Measurements from ENCODE around the gene KCNK3.

GRCh38 chr2:26754539-26754938, 62.0 kb downstream of the KCNK3 start:
- TF ChIP-seq CTCF (IDR thresholded peaks at IDR 0.05 in 8 of 11, conservative IDR thresholded peaks at IDR 0.05 in 3 of 11) (no peak), POLR2A (IDR thresholded peaks at IDR 0.05) (no peak), POLR2AphosphoS5 (IDR thresholded peaks at IDR 0.05) (no peak)

Data from spleen (tissue), 7 donors.